Activated effector memory CD4-positive, alpha-beta T cell treated with Interleukin-2 at 50 U/mL for 16 hours (primary cell): Measurements from ENCODE around the gene PSAP.

Experiments
- DNase-seq: peaks from one replicate; pipeline ENCODE4 v3.0.0-alpha.2; 2020

Gene PSAP

DNA sequence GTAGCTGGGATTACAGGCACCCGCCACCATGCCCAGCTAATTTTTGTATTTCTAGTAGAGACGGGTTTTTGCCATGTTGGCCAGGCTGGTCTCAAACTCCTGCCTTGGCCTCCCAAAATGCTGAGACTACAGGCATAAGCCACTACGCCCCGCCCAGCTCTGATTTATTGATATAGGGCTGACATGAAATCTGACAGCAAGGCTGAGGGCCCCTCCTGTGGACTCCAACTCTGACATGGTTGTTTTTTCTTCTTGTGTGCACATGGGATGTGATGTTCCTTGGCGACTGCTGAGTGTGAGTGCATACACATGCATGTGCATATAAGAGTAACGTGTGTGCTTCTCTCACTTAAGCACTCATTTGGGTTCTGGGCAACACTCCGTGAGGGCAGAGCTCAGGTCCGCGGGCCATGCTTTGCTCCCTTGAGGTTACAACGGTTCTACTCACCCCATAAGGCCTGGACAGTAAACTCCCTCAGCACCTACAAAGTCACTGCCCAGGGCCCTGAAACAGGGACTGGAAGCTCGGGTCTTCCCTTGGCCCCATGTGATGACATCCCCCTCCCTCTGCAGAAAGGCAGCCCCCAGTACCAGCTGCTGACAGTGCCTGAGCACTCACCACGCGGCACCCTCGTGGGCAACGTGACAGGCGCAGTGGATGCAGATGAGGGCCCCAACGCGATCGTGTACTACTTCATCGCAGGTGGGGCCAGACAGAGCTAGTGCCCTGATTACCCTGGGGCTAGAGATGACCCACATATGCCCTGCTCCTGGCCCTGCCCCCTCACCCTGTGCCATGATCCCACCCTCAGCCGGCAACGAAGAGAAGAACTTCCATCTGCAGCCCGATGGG, 44.1 kb downstream of the PSAP start:
- no peak for DNase-seq

DNA sequence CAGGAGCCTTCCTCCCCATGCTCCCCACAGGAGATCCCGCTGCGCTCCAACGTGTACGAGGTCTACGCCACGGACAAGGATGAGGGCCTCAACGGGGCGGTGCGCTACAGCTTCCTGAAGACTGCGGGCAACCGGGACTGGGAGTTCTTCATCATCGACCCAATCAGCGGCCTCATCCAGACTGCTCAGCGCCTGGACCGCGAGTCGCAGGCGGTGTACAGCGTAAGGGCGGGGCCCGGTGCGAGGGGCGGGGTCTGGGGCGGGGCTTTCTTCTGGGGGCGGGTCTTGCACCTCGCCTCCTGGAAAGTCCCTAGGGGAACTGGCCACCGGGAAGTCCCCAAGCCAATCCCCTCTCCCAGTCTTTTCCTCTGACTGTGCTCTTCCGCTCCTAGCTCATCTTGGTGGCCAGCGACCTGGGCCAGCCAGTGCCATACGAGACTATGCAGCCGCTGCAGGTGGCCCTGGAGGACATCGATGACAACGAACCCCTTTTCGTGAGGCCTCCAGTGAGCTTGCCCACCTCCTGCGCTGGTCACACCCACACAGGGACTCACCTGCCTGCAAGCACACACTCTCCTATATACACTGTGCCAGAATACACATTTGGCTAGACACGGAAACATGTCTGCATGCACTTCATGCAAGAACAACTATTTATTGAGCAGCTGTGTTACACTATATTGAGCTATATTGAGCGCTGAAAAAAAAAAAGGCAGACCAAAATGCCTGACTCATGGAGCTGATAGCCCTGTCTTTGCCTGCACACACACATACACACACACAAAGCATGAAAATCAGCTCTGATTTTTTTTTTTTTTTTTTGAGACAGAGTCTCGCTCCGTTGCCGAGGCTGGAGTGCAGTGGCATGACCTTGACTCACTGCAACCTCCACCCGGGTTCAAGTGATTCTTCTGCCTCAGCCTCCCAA, 45.0 kb downstream of the PSAP start:
- DNase-seq: no peak

GRCh38 chr10:71804077-71804476, 47.0 kb downstream of the PSAP start:
- no peak for DNase-seq

DNA sequence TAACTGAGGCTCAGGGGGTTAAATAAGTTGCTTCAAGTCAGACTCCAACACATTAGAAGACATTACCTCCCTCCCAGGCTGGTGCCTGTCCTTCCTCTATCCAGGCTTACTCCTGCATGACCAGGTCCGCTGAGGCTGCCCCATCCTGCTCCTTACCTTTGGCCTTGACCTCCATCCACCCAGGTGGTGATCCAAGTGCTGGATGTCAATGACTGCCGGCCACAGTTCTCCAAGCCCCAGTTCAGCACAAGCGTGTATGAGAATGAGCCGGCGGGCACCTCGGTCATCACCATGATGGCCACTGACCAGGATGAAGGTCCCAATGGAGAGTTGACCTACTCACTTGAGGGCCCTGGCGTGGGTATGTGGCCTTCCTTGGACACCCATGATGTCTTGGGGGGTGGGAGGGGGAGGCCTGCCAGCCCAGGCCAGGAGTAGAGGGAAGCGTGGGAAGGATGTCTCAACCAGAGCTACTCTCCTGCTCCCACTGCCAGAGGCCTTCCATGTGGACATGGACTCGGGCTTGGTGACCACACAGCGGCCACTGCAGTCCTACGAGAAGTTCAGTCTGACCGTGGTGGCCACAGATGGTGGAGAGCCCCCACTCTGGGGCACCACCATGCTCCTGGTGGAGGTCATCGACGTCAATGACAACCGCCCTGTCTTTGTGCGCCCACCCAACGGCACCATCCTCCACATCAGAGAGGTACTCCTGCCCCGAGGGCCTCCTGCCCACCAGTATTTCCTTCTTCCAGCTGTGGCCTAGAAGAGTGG, 48.1 kb downstream of the PSAP start:
- no peak for DNase-seq

- DNase-seq: no peak
Measured at GRCh38 chr10:71802235-71802634, 48.8 kb downstream of the PSAP start.

DNA sequence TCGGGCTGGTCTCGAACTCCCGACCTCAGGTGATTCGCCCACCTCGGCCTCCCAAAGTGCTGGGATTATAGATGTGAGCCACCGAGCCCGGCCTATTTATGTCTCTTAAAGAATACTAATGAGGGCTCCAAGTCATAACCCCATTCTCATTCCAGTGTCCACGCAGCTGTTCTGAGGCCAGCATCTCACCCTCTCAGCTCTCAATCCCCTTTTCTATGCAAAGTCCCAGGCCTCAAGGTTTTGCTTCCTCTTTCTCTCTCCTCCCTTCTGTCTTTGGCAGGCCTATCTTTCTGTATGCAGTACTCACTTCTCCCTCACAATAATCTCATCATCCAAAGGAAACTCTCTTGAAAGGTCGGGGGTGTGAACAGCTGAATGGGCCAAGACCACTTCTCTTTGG, 49.7 kb downstream of the PSAP start:
- no peak for DNase-seq

- DNase-seq: no peak
Measured at GRCh38 chr10:71799608-71800453, 51.2 kb downstream of the PSAP start.

GRCh38 chr10:71799112-71799511, 51.9 kb downstream of the PSAP start:
- DNase-seq: no peak

GRCh38 chr10:71798308-71798624, 52.8 kb downstream of the PSAP start:
- DNase-seq: no peak

- no peak for DNase-seq
Measured at GRCh38 chr10:71797533-71798307, 53.3 kb downstream of the PSAP start.

- DNase-seq: no peak
Measured at GRCh38 chr10:71796749-71797405, 54.2 kb downstream of the PSAP start.

DNA sequence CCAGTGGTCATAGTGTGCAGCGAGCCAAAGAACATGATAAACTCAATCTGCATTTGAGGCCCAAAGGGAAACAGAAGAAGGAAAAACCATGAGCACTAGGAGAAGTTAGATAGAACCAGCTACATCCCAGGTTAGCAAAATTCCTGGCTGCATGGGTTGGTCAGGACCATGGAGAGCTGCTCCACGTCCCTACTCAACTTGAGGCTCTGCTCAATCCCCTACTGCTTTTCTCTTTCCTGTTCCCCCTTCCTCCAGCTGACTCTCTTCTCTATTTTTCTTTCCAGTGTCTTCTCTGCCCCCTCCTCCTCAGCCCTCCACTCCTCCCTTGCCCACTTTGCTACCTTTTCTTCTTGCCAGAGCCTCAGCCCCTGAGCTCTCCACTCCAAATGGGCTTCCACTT, 55.8 kb downstream of the PSAP start:
- DNase-seq: no peak

- DNase-seq: no peak
Measured at GRCh38 chr10:71790749-71791440, 60.2 kb downstream of the PSAP start.

DNA sequence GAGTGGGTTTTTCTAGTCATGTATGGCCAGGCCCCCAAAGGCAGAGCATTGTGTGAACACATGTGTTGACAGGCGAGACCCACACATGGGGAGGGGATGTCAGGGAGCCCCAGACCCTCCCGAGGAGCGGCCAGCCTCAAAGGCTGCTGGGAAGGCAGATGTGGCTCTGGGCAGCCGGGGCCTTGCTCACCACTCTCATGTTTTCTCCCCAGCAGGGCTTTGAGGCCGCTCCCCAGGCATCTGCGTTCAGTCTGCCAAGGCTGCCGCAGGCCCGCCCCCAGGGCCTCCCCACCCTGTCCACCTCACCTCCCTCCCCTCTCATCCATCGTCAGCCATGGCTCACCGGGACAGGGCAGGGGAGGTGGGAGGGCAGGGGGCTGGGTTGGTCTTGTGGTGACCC, 61.2 kb downstream of the PSAP start:
- DNase-seq: no peak

GRCh38 chr10:71788954-71789353, 62.1 kb downstream of the PSAP start:
- DNase-seq: no peak

DNA sequence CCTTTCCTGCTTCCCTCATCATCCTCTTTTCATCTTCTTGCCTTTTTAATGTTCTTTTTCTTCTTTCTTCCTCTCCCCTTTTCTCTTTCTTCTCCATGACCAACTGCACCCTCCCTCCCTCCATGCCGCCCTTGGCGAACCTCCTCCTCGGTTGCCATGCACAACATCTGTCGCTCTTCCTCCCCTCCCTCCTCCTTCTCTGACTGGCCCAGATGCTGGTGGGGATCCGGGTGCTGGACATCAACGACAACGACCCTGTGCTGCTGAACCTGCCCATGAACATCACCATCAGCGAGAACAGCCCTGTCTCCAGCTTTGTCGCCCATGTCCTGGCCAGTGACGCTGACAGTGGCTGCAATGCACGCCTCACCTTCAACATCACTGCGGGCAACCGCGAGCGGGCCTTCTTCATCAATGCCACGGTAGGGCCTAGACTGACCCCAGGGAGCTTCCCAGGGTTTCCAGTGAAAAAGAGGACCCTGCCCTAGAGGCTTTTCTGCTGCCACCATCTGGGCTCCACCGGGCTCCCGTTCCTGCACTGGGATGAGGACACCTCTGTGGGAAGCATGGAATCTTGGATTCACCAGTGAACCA, 66.3 kb downstream of the PSAP start:
- DNase-seq: no peak

DNA sequence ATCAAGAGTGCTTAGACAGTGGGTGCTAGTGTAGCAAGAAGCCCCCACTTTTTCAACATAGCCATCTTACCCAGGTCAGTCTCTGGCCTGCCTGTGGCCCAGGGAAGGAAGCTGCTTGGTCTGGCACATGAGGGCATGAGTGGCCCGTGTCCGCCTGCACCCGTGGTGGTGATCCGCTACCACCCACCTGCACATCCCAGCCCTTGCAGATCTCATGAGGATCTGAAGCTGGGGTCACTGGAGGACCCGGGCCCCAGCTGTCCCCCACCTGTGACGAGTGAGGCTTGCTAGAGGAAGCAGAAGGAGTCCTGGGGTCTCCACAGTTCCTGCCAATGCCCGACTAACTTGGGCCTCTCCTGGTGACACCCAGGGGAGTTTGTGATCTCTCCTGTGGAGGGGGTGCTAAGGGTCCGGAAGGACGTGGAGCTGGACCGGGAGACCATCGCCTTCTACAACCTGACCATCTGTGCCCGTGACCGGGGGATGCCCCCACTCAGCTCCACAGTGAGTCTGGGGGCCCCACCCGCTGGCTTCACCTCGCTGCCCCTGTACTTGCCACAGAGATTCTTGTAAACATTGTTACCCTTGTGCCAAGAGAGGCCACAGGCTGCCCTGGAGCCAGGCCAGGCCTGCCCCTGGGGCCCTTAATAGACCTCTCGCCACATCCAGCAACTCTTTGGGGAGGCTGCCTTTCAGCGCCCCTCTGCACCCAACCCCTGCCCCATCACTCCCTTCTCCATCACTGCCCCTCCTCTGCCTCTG, 67.0 kb downstream of the PSAP start:
- DNase-seq: no peak

DNA sequence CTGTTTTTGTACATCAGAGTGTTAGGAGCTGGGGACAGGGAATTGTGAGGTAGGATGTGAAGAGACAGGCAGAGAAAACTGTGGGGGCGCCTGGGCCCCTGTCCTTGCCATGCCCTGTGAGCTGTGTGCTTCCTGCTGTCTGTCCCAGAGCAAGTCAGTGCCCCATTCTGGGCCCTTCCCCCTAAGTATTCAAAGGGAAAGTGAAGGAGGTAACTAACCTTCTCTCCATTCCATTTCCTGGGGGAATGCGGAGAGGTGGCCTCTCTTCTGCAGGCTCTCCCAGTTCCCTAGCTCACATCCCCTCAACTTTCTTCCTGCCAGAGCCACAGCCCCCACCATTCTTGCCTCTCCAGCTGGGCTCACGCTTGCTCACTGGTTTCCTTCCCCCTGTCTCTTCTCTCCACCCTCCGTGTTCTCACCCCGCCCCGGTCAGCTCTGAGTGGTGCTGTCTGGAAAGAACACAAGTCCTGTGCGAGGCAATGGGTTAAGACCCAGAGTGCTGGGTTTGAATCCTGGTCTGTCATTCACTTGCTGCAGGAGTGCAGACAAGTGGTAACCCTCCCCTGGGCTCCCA, 68.0 kb downstream of the PSAP start:
- DNase-seq: no peak
